Superior temporal gyrus (tissue), 1 donor: ENCODE data around the gene CBLN3.
"Not testable (repeated sequence)": the region's sequence is repeated elsewhere in the genome, so short reads cannot be mapped to it uniquely, and the experiment has no call there.

Experiments used
- DNase-seq: peaks from one replicate; pipeline ENCODE4 v3.0.0-alpha.2; 2016; ENCODE audit errors: extremely low spot score

The CBLN3 gene

GRCh38 chr14:24429395-24430142 lies at the start of gene CBLN3, which contains the start of gene KHNYN:
TSS of gene CBLN3 (minus strand) at chr14:24429668. CDS start at chr14:24429054, 614 bp downstream.
TSS of gene KHNYN (plus strand) at chr14:24429954. CDS start at chr14:24430731, 777 bp downstream.
- peak; percentile 76 for DNase-seq

DNA sequence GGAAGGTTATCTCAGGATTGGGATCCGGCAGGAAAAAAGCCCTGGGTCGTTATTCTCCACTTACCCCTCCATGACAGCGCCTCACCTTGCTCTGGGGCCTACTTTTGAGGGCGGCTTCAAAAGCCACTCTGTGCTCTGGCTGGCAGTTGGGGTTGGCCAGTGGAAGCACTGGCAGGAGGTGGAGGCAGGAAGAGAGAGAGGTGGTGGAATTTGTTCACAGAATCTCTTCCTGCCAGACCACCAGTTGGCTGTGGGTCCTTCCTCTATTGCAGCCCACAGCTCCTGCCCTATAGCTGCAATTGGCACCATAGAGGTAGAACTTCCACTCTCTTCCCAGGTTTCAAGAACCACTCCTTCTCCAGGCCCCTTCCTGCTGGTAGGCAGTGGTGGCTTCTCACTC lies 45.8 kb upstream of the CBLN3 start:
- DNase-seq, result no peak

DNA sequence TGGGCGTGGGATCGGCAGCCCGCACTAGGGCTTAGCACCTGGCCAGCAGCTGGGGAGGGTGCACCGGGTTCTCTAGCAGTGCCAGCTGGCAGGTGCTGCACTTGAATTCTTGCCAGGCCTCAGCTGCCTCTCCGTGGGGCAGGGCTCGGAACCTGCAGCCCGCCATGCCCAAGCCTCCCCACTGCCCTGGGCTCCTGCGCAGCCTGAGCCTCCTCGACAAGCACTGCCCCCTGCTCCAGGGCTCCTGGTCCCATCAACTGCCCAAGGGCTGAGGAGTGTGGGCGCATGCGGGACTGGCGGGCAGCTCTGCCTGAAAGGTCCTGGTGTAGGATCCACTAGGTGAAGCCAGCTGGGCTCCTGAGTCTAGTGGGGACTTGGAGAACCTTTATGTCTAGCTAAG lies 43.7 kb upstream of the CBLN3 start:
- no peak for DNase-seq

DNA sequence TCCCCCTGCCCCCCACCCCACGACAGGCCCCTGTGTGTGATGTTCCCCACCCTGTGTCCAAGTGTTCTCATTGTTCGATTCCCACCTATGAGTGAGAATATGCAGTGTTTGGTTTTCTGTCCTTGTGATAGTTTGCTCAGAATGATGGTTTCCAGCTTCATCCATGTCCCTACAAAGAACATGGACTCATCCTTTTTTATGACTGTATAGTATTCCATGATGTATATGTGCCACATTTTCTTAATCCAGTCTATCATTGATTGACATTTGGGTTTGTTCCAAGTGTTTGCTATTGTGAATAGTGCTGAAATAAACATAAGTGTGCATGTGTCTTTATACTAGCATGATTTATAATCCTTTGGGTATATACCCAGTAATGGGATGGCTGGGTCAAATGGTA lies 41.0 kb upstream of the CBLN3 start:
- not testable (repeated sequence) for DNase-seq

DNA sequence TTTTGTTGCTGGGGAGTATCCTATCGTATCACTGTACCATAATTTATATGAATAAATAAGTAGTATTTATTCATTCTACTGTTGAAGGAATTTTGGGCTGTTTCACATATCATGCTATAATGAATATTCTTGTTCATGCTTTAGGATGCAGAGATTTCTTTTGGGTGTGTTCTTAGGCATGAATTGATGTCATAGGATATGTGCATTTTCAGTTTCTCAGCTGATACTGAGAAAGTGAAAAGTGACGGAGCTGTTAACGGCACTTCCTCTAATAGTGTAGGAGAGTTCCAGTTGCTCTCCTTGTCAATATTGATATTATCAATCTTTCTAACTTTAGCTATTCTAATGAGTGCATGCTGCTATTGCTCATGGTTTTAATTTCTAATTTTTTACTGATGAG lies 36.3 kb upstream of the CBLN3 start:
- DNase-seq, result no peak

GRCh38 chr14:24465368-24465767 lies 35.9 kb upstream of the CBLN3 start:
- no peak for DNase-seq

DNA sequence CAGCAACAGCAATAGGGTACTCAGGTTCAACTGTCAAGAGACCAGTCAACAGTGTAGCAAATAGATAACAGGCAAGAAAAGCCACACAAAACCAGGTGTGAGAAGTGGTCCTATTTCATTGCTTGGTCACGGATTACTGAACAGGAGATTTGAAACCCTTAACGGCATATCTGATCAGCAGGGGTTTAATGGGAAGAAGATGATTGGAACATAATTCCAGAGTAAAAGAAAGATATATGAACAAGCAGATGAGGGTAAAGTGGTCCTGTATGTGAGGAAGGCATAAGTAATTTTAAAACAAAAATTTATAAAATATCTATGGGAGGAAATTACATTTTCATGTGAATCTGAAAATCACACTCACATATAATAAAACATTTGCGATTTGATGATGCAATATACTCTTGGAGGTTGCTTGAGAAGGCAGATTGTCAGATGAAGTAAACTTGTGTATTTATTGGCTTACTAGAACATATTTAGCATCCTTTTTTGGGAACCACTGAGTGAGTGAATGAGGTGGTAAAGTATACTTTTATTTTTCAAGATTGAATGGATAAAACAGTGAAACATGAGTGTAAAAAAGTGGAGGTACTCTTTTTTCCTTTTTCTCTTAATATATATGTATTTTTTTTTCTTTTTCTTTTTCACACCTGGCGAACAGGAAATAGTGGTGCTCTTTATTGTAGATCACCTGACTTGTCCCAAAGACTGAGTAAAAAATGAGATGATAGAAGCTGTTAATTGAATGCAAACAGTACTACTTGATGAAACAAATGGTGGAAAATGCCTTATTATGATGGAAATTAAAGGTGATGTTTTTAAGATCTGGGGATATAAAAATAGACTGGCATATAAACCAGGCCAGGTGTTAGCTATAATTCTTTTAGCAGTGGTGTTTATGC lies 34.7 kb upstream of the CBLN3 start:
- DNase-seq, result no peak

GRCh38 chr14:24463017-24463883 lies 33.8 kb upstream of the CBLN3 start:
- DNase-seq, result no peak

DNA sequence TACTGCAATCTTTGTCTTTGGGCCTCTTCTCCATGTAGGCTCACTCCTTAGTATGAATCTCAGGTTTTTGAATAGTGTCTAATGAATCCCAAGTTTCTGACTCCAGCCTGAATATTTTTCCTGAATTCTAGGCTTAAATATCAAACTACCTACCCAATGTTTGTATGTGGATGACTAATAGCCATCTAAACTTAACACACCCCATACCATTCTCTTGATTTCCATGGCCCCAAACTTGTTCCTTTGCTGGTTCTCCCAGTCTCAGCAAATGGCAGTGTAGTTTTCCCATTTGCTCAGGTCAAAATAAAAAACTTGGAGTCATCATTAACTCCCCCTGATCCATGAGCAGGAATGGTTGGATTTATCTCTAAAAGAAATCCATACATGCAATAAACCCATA lies 31.9 kb upstream of the CBLN3 start:
- no peak for DNase-seq

DNA sequence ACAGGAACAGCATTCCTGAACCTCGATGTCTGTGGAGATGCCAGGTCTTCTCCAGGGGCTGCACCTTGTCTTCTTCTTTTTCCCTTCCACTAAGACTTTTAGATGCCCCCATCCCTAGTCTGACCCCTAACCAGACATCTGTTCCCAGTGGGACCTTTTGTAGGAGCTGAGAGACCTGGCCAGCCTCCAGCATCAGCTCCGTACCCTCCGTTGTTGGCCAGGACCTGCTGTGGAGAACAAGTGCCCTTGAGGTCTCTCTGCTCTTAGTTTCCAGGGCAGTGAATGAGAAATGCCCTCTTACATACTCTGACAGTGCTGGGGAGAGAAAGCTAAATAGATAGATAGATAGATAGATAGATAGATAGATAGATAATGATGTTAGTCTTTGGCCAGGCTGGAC lies 29.9 kb upstream of the CBLN3 start:
- no peak for DNase-seq

DNA sequence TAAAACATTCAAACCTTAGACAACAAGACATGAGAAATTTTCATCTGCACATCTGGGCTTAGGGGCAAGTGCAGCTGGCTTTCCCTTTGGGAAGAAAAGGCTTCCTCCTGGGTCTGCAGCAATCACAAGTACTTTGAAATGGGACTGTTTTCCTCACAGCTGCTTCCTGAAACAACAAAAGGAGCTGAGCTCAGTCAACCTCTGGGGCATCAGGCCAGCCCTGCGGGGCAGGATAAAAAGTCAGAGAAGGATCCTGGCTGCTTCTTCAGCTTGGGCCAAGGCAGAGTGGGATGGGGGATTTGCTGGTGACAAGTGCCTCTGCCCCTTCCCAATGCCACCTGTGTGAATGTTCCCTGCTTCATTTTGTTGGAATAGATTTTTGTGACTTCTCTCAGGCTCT lies 29.3 kb upstream of the CBLN3 start:
- DNase-seq, result no peak

GRCh38 chr14:24456980-24457379 lies 27.5 kb upstream of the CBLN3 start:
- no peak for DNase-seq

DNA sequence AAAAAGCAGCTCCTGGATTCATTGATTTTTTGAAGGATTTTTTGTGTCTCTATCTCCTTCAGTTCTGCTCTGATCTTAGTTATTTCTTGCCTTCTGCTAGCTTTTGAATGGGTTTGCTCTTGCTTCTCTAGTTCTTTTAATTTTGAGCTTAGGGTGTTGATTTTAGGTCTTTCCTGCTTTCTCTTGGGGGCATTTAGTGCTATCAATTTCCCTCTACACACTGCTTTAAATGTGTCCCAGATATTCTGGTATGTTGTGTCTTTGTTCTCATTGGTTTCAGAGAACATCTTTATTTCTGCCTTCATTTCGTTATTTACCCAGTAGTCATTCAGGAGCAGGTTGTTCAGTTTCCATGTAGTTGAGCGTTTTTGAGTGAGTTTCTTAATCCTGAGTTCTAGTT lies 21.4 kb upstream of the CBLN3 start:
- DNase-seq, result not testable (repeated sequence)

DNA sequence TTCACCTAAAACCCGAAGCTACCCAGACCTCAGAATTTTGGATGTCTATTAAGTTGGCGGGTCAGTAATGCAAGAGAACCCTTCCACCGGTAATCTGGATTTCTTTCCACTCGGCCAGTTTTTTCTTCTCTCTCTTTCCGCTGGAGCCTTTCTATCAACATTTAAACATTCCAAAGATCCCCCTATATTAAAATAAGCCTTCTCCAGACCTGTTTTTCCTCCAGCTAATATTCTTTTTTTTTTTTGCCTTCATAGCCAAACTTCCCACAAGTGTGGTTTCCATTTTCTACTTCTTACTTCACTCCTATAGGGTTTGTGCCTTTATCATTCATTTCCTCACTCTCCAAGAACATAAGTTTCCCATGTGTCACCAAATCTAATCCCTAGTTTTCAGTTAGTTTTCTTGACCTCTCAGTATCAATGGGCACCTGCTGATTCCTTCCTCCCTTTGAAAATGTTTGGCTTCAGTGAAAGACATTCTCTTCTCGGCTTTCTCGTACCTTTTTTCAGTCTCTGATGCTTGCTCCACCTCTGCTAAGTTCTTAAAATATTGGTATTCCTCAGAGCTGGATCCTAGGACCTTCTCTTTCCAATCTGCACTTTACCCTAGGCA lies 13.7 kb upstream of the CBLN3 start:
- no peak for DNase-seq

GRCh38 chr14:24442240-24443052 lies 13.0 kb upstream of the CBLN3 start, which contains the start of gene SDR39U1:
TSS of gene SDR39U1 (minus strand) at chr14:24442776. CDS start at chr14:24442769, 7 bp downstream.
- peak; percentile 100 for DNase-seq

- DNase-seq, result no peak
These were observed 12.4 kb upstream of the CBLN3 start for GRCh38 chr14:24441904-24442239.

GRCh38 chr14:24441485-24441884 lies 12.0 kb upstream of the CBLN3 start:
- DNase-seq, result no peak

DNA sequence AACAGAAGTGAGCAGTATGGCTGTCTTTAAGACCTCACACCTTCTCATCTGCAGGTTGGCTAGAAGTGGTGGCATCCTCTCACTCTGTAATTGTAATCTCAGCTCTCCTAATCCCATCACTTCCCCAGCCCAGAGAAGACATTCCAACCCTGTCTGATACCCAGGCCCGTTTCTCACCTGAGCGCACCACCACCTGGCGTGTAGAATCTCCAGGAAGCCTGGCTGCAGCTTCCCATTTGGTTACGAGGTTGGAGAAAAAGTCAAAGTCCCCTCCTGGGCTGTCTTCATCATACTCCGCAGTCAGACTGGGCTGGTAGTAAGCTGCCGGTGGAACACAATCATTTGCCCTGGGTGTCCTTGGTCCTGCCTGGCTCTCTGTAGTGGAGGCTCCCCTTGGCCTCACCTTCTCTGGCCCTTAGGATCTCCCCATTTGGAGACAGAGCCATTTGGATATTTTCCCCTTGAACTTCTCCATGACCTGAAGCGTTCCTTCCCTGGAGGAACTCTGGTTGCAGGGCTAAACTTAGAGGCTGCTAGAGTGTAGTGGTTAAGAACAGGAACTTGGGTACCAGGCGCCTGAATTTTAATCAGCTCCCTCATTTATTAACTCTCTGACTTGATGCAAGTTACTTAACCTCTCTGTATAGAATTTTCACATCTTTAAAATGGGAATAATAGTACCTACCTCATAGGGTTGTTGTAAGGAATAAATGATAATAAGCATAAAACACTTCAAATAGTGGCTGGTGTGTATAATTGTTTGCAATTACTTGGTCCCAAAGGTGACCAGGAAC lies 11.3 kb upstream of the CBLN3 start:
- DNase-seq, result no peak

DNA sequence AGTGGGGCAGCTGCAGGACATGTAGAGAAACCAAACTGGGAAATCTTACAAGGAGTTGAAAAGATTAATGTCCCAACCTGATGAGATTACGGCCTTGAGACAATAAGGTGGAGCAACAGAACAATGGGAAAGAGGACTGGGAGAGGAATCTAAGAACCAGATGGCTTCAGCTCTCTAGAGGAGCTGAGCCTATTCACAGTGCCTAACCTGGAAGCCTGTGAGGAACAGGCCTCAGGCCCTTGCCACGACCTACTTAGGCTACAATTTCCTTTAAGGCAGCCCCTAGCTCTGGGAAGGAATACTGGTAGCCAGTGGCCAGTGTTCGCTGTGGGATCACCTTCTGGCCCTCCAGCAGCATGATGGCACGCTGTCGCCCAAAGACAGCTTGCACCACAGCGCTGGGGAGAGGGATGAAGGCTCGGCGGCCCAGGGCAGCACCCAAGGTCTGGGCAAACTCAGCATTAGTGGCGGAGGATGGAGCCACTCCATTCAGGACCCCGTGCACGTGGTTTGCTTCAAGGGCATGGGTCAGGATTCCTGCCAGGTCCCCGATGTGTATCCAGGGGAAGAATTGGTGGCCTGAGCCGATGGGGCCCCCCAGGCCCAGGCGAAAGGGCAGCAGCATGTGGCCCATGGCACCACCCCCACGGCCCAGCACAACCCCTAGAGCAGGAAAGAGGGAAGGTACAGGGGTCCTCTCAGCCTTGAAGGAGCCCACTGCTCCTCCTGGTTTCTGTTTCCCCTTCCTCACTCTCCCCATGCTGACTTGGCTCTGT lies 10.6 kb upstream of the CBLN3 start:
- no peak for DNase-seq
